HG03432 (cell line): ENCODE data around the gene NBPF1.
"Not testable (repeated sequence)": the region's sequence is repeated elsewhere in the genome, so short reads cannot be mapped to it uniquely, and the experiment has no call there.

Source experiments
- ATAC-seq: cut with Tn5 transposase; IDR thresholded peaks from one replicate; pipeline ENCODE4 v1.9.1; 2021; ENCODE audit warnings: mild to moderate bottlenecking, moderate library complexity; ENCODE audit not compliant: unreplicated experiment

Gene NBPF1

DNA sequence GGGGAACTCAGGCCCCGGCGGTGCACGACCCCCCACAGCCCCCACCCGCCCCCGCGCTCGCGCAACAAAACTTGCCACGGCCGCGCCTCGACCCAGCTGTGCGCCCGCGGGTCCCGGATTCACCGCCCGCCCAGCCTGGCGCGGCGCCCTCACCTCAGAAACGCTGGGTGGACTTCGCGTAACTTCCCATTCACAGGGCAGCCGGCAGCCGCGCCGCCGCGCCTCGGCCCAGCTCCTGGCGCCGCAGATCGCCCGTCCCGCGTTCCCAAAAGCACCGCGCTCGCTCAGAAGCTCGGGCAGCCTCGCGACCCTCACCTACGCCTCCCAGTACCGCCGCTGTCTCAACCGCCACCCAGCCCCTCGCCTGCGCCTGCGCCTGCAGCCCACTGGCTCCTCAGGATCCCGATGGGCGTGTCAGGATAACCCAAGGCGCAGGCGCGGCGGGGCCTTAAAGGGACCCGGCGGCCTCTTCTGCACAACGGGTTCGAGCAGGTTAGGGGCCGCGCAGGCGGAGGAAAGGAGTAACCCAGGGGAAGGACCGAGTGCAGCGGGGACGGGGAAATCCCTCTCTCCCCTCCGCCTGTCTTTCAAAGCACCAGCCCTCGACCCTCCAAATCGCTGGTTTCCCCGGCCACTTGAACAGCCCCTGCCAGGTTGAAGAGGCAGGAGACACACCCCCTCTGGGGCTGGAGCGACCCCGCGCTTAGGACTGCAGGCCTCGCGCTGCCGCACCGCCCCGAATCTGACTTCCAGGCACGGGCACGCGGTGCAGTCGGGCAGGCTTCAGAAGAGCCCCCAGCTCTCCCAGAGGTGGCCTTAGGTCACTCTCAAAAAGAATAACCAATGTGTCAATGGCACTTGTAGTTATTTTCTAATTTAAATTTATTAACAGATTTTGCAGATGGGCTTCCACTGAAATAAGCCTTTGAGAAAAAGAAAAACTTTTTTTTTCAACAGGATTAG lies at the start of gene NBPF1:
TSS of gene NBPF1 (minus strand) at position 380 of the 963 bp plus-strand sequence.
- ATAC-seq = peak; percentile 95

DNA sequence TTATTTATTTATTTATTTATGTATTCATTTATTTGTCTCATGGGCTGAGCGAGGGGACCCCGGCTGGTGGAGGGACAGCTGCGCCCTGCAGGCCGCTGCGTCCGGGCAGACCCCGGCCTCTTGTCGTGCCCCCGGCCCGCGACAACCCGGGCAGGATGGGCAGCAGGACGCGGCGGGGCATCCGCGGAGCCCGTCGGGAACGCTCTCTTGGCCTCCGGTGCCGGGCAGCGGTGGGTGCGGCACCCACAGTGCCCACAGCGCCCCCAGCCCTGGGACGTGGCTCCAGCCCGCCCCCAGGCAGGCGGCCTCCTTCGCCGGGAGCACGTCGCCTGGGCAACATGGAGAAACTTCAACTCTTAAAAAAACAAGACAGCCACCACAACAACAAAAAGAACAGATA lies 44.9 kb upstream of the NBPF1 start:
- ATAC-seq = not testable (repeated sequence)

DNA sequence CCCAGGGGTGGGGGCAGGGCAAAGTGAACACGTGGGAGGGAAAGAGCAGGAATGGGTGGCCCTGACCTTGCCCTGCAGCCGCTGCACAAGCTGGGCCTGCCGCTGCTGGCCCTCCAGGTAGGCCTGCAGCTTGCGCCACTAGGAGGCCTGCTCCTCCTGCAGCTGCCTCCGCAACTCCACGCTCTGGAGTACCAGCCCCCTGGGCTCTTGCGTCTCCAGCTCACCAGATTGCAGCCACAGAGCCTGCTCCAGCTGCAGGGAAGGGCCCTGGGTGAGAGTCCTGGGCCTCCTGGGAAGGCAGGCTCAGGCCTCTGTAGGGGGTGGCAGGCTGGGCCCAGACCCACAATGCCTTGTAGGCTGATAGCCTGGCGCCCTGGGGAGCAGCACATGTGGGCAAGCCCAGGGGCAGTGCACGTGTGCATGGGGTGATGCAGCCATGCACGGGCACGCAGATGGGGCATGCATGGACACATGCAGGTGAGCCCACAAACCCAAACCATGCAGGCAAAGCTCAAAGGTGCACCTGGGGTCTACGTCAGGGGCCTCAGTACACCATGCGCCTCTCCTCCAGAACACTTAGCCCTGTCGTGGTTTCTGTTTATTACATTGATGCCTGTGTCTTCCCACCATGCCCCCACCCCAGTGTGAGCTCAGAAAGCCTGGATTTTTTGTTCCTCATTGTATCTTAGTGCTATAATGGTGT lies 43.8 kb upstream of the NBPF1 start:
- ATAC-seq = not testable (repeated sequence)

DNA sequence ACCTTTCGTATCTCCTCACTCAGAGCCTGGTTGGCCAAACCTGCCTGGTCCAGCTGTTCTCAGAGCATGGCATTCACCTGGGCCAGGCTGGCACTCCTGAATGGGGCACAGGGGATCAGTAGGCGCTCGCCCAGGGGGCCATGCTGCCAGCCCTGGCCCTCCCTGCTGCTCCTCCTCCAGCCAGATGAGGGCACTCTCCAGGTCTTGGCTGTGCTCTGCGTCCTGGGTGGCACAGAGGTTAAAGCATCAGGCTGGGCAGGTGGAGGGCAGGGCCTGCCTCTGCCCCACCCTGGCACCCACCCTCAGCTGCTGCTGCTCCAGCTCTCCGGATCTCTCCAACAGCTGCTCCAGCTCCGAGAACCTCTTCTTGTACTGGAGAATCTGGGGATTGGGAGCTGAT lies 43.2 kb upstream of the NBPF1 start:
- not testable (repeated sequence) for ATAC-seq

DNA sequence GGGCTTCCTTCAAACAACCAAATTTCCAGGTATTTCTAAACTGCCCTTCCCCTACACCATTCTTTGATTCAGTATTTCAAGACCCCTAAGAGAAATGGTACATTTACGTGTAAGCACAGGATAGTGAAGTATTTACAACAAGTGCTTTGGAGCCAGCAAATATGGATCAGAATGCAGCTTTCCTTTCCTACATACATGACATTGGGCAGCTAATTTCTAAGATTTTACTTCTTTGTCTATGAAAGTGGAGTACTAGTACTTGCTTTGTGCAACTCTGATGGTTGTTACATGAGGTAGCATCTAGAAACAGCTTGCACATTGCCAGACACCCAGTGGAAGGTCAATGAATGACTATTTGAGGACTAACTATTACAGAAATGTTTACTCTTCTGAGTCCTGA lies 38.2 kb upstream of the NBPF1 start:
- not testable (repeated sequence) for ATAC-seq

DNA sequence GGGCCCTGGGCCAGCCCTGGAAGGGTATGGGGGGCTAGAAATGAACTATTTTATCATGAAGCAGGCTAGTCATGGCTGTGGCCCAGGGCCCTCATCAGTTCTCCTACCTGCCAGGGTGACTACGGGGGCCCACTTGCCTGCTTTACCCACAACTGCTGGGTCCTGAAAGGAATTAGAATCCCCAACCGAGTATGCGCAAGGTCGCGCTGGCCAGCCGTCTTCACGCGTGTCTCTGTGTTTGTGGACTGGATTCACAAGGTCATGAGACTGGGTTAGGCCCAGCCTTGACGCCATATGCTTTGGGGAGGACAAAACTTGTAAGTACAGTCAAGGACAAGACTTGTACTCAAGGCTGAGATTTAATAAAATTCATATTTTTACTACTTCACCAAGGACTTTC lies 36.6 kb upstream of the NBPF1 start:
- not testable (repeated sequence) for ATAC-seq

DNA sequence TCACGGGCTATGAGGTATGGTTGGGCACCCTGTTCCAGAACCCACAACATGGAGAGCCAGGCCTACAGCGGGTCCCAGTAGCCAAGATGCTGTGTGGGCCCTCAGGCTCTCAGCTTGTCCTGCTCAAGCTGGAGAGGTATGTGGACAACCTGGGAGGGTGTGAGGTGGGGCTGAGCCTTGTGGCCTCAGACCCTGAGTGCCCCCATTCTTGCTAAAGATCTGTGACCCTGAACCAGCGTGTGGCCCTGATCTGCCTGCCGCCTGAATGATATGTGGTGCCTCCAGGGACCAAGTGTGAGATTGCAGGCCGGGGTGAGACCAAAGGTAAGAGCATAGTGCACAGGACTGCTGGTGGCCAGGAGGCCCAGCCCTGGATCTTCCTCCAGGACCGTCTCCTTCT lies 36.0 kb upstream of the NBPF1 start:
- ATAC-seq = not testable (repeated sequence)

DNA sequence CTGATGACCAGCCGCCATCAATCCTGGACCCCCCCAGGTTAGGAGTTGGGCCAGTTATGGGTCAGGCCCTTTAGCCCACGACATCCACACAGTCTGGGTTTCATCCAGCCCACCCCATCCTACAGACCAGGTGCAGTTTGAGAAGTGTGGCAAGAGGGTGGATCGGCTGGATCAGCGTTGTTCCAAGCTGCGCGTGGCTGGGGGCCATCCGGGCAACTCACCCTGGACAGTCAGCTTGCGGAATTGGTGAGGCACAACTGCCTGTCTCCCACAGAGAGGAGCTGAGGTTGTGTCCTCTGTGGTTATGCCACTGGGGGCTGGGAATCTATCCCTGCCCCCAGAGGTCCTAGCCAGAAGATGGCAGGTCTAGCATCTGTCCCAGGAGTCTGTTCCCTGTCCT lies 35.4 kb upstream of the NBPF1 start:
- not testable (repeated sequence) for ATAC-seq

DNA sequence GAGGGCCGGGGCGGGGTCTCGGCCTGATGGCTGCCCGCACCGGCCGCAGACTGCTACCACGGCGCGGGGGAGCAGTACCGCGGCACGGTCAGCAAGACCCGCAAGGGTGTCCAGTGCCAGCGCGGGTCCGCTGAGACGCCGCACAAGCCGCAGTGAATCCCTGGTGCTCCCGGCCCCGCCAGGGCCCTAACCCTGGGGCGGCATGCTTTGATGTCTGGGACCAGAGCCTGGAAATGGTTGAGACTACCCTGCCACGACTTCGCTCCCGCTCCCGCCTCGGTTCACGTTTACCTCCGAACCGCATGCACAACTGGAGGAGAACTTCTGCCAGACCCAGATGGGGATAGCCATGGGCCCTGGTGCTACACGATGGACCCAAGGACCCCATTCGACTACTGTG lies 34.9 kb upstream of the NBPF1 start:
- not testable (repeated sequence) for ATAC-seq

DNA sequence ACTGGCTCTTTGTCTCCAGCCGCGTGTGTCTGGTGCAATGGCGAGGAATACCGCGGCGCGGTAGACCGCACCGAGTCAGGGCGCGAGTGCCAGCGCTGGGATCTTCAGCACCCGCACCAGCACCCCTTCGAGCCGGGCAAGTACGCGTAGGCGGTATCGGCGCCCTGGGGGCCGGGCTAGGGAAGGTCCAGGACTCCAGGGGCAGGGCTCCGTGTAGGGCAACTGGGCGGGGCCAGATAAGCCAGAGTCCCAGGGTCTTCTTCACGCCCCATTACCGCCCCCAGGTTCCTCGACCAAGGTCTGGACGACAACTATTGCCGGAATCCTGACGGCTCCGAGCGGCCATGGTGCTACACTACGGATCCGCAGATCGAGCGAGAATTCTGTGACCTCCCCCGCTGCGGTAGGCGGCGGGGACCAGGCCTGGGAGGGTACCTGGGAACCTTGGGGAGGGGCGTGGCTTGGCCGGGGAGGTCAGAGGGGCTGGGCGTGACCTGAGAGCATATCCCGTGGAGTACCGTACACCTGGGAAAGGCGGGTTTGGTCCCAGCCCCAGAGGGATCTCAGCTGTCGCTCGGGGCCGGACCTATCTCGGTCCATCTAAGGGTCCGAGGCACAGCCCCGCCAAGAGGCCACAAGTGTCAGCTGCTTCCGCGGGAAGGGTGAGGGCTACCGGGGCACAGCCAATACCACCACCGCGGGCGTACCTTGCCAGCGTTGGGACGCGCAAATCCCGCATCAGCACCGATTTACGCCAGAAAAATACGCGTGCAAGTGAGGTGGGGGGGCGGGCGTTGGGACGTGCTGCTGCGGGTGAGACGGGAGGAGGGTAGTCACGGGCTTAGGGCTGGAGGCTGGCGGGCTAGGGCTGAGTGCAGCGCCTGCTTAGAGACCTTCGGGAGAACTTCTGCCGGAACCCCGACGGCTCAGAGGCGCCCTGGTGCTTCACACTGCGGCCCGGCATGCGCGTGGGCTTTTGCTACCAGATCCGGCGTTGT lies 34.1 kb upstream of the NBPF1 start:
- not testable (repeated sequence) for ATAC-seq

DNA sequence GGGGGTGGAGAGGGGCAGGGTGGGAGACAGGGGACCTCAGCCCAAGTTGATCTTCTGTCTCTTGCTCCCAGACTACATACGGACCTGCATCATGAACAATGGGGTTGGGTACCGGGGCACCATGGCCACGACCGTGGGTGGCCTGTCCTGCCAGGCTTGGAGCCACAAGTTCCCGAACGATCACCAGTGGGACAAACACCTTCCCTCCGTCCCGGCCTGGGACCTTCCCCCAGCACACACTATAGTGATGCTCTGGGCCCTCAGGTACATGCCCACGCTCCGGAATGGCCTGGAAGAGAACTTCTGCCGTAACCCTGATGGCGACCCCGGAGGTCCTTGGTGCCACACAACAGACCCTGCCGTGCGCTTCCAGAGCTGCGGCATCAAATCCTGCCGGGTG lies 33.4 kb upstream of the NBPF1 start:
- ATAC-seq = not testable (repeated sequence)

DNA sequence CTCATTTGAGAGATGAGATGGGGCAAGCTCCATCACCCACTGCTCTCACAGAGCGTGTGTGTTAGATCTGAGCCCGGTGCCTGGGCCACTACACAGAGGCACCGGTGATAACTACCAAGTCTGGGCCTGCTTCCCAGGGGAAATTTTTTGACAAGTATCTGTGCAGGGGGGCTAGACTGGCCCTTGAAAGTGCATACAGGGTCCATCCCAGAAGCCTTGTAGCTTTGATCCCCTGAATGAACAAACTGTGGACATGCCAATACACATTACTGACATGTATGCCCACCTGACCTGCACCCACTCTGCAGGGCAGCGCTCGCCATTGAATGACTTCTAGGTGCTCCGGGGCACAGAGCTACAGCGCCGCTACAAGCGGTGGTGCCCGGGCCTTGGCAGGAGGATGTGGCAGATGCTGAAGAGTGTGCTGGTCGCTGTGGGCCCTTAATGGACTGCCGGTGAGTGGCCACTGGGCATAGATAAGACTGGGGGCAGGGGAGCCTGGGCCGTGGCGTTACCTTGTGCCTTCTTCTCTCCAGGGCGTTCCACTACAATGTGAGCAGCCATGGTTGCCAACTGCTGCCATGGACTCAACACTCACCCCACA lies 32.8 kb upstream of the NBPF1 start:
- ATAC-seq = not testable (repeated sequence)

DNA sequence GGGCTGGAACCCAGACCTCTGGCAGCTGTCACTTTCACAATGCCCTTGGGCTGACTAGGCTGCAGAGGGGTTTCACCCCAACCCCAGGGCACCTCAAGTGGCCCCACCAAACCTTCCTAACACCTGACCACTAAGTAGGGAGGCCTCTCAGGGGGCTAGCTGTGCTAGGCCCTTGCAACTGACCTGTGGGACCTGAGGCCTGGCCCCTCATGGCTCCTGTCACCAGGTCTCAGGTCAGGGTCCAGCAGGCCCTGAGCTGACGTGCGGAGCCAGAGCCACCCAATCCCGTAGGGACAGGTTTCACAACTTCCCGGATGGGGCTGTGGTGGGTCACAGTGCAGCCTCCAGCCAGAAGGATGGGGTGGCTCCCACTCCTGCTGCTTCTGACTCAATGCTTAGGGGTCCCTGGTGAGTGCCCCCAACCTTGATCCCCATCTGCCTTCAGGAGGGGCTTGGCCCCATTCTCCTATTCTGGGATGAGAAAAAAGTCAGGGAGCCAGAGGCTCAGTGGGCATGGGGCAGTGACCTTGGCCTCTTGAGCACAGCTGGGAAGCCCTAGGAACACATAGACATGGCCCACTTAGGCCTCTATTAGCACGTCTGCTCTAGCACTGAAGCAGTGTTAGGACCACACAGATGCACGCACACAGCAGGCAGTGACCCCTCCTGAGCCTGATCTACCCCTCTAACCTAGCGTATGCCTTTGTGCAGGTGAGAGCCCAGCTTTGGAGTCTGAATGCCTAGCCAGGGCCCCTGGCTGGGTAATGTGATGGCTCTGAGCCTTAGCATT lies 32.1 kb upstream of the NBPF1 start:
- ATAC-seq = peak; percentile 1

DNA sequence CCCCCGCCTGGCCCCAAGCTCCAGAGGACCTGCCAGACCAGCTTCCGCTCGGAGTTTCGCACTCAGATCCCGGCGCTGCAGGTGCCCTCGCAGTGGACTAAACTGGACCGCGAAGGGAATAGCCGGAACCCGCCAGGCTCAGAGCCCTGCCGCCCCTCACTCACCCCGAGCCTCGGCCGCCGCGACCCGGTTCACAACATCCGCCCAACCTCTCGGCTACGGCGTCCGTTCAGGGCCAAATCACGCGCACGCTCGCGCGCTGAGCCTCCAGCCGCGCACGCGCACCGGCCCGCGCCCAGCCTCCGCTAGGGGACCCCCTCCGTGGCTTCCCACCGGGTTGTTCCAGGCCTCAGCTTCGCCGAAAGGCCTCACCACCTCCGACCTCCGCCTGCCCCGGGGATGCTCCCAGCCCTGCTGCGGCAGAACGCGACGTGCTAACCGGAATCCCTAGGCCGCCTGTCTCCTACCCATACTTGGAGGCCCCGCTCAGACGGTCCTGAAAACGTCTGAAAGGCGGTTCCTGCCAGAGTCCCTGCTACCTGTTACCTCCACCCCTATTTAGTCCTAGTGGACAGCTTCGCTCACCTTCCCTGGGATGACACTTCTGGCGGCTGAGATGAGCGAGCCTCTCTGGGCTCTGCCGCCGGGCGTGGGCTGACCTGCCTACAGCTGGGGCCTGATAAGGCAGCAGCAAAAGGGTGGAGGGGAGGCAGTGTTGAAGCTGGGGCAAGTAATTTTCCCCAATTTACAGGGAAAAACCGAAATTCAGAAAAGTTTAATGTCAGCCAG lies 31.3 kb upstream of the NBPF1 start:
- peak; percentile 80 for ATAC-seq

DNA sequence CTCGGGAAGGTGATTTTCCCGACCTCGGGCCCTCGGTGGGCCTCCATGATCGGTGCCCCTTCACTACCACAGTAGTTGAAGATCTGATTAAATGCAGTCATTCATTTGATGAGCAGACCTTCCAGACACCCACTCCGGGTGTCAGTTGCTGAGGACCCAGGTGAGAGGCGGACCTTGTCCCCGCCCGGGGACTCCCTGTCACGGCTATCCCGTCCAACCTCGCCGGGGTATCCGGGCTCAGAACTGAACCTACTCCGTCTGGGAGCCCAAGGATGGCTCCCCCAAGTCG lies 30.8 kb upstream of the NBPF1 start:
- ATAC-seq = no peak

DNA sequence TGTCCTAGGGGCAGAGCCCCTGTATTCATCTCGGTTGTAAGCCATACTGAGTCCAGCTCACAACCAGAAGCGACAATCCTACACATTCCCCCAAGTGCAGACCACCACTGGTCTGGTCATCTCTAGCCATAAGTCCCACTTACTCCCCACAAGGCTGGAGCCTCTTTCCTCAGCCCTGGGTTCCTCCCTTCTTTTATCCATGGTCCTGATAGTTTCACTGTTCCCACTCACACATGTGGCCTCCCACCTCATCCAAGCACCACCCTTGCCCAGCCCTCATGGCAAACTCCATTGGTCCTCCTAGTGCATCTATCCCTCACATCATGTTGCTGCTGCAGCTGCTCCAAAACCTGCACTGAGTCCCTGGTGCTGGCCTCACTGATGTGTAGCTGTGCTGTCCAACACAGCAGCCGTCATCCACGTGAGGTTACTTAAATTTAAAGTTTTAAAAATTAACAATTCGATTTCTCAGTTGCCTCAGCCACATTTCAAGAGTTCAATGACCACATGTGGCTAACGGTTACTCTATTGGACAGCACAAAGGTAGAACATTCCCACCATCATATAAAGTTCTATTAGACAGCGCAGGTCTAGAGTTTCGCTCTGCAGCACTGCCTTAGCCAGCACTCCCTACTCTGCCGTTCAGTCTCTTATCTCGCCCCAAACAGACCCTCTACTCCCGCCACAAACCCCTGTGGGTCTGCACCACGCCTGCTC lies 30.3 kb upstream of the NBPF1 start:
- ATAC-seq = peak; percentile 0

DNA sequence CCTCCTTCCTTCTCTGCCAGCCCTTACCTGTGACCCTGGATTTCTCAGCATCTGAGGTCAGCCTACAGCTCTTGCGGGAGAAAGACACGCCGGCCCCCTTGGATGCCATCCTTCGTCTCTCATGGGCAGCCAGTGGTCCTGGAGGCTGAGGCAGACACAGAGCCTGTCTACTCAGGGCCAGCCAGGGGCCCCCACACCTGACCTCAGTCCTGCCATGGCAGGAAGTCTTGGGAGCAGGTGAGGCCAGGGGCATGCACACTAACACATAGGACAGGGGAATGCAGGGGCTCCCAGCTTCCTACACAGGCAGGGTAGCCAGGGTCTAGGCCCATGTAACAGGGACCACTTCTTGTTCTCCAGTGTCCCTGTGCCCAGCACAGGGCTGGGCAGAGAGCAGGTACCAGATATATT lies 29.6 kb upstream of the NBPF1 start:
- ATAC-seq = not testable (repeated sequence)
